Cortex of kidney (tissue), 1 donor: ENCODE measurements around the gene IL24.

Source experiments
- DNase-seq: peaks from one replicate; lab custom pipeline; 2025; lab: John Stamatoyannopoulos, UW

Gene IL24

DNA sequence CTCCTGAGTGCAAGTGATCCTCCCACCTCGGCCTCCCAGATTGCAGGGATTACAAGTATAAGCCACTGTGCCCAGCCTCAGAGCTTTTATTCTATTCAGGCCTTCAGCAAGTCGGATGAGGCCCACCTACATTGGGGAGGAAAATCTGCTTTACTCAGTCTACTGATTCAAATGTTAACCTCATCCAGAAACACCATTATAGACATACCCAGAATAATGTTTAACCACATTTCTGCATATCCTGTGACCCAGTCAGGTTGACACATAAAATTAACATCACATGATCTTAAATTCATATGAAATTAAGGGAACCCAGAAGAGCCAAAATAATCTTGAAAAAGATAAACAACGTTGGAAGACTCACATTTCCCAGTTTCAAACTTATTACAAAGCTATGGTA, 16.9 kb upstream of the IL24 start:
- no peak for DNase-seq

DNA sequence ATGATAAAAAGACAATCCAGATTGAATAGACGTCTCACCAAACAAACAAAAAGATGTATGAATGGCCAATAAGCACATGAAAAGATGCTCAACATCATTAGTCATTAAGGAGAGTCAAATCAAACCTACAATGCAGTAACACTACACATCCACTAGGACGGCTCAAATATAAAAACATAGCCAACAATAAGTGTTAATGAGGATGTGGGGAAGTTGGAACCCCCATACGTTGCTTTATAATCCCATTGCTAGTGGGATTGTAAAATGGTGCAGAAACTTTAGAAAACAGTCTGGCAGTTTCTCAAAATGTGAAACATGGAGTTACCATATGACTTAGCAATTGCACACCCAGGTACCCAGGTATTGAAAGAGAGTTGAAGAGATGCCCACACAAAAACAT, 14.7 kb upstream of the IL24 start:
- DNase-seq = no peak

DNA sequence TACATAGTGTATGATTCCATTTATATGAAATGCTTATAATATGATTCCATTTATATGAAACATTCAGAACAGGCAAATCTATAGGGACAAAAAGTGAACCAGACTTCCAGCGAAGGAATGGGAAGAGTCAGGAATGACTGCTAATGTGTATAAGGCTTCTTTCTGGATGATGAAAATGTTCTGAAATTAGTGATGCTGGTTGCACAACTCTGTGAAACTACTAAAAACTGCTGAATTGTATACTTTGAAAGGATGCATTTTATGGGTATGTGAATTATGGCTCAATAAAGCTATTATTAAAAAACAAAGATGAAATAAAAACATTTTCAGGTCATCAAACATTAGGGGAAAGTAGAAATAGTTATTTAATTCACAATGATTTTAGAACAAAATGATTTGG, 14.1 kb upstream of the IL24 start:
- no peak for DNase-seq

DNA sequence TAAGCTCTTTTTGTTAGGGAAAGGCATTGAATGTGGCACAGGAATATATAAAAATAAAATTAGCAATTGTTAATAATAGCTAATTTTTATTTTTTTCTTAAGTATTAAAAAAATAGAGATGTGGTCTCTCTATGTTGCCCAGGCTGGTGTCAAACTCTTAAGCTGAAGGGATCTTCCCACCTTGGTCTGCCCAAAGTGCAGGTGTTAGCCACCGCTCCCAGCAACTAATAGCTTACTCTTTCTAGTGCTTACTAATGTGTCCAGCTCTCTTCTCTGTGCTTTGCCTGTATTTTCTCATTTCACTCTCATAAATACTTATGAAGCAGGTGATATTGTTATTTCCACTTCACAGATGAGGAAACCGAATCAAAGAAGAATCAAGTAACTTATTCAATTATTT, 13.4 kb upstream of the IL24 start:
- no peak for DNase-seq

DNA sequence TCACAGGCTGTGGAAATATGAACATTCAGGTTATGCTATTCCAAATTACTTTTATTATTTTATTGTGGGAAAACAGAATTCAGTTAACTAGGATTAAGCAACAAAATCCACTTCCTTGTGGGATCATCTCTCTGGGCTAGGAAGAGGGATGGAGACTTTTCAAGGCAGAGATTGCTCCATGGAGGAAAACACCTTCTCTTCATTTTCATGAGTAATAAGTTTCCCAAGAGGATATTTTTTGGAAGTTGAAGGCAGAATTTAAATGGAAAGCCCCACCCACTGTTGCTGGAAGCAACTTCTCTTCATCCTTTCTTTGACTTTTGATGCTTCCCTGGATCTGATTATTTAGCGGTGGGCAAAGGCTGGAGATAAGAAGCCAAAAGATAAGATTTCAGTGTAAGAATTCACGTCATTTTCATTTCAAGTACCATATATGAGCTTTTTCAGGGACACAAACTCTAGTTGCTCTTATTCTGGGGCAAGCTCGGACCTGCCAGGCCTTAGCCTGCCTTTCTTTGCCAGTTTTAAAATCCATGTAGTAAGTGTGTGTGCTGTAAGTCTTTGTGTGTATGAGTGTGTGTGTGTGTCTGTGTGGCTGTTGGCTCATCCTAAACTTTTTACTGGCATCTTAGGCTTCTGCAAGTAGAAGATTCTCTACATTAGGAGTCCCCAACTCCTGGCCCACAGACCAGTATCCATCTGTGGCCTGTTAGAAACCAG, 11.7 kb upstream of the IL24 start:
- no peak for DNase-seq

DNA sequence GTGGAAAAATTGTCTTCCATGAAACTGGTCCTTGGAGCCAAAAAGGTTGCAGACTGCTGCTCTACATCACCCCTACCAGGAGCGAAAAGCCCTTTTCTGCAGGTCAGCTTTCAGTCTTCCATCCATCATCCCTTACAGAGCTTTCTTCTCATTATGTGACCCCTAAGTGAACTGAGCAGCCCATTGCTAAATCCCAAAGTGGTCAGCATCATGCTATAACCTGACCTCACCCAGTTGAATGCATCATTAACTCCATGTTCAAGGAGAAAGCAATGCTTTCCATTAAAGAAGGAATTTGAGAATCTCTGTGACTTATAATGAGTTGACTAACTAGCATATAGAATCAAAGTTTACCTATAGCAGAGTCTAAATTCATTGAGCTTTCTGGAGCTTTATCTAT, 10.4 kb upstream of the IL24 start:
- DNase-seq = no peak

DNA sequence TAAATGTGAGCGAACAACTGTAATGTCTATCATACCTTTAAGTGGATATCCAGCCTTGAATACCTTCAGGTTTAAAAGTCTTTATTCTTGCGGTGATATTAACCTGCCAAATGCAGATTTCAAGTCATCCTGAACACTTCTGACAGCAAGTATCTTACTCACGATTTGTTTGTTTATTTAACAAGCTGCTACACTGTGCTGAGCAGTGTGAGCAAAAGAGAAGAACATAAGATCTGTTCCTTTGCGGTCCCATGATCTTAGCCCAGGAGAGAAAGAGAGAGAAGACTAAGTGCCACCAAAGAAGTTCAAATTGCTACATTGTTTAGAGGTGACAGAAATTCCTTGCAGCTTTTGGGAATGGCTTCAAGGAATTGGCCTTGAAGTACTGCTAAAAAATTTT, 9.5 kb upstream of the IL24 start:
- no peak for DNase-seq

DNA sequence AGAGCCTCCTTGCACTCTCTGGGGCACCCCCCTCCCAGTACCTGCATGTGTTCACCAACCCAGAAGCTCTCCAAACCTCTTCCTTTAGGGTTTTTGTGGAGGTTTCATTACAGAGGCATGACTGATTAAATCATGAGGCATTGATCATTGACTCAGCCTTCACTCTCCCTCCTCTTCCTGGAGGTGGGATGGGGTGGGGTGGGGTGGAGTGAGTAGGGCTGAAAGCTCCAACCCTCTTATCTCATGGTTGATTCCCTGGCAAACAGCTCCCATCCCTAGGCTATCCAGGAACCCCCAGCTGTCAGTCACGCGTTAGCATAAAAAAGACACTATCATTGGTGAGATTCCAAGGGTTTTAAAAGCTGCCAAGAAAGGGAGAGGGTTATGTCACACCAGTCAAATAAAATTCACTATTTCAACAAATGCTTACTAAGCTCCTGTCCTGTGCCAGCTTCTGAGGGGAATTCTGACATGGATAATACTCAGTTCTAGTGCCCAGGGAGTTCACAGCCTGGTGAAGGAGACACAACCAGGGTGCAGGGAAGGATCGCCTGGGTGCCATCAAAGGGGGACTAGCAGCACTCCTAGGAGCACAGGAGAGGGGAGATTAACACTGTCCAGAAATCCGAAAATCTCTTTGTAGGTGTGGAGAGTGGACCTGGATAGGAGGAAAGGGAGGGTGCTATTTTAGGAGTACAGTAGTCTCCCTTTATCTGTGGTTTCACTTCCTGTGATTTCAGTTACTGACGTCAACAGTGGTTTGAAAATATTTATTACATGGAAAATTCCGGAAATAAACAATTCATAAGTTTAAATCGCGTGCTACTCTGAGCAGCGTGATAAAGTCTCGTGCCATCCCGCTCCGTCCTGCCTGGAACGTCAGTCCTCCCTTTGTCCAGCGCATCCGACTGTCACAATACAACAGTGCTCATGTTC, 6.8 kb upstream of the IL24 start:
- no peak for DNase-seq

DNA sequence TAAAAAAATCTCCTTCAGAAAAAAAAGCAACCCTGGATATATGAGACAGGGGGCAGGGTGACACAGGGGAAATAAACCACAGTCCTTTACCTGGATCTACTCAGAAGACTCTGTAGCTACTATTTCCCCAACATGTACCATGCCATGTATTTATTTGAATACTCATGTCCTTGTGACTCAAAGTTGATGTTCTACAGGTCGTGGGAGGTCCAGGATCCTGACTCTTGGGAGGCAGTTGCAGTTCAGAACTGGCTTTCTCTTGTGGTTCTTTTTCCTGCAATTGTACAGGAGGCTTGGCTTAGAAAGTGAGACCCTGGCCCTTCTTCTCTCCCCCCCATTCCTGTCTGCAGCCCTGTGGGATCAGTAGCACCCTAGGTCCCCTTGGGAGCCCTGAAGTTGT, 5.8 kb upstream of the IL24 start:
- DNase-seq = no peak

DNA sequence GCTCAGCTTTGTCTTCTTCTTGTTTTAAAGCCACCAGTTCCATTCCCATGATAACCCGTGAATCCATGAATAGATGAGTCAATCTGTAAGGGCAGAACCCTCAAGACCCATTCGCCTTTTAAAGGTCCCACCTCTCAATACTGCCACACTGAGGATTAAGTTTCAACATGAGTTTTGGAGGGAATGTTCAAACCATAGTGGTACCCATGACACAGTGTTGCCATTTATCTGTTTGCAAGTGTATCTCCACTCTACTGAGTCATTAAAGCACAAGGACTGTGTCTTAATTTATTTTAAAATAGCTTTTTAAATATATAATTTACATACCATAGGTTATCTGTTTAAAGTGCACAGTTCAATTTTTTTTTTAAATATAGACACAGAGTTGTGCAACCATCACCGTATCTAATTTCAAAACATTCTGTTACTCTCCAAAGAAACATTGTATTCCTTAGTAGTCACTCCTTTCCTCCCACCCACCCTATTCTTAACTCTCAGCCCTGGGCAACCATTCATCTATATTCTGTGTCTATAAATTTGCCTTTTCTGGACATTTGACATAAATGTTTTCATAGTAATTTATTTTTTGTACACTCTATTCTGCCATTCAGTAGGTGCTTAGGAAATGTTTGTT, 4.8 kb upstream of the IL24 start:
- no peak for DNase-seq

DNA sequence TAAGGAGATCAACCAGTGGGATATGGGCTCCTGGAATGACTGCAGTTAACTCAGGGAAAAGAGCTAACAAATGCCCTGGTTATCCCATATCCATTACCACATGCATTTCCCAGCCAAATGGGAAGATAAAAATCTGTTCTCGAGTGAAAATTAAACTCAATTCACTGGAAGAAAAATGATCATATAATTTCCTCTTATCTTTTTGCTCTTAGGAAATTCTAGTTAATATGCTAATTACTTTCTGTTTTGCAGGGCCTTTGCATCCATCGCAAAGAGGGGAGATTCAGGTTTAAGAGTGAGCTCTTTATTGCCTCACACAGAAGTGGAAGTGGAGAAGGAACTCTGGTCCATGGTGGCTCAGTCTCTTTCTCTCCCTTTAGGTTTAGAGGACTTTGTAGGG, 3.9 kb upstream of the IL24 start:
- DNase-seq = no peak

DNA sequence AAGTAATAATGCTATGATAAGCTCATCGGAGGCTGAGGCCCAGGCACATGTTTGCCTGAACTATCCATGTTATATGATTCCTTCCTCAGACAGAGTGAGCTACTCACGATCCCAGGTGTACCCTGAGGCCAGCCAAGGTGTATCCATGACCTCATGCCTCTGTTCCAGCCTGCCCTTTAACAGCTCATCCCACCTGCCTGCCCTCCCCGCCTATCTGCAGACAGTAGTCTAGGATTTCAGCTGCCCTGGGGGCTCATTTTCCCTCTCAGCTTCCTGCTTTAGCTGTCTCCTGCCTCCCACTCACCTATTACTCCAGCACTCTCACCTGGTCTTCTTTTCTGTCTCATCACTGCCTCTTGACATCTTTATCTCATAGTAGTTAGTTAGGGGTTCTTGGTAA, 1.9 kb upstream of the IL24 start:
- no peak for DNase-seq

DNA sequence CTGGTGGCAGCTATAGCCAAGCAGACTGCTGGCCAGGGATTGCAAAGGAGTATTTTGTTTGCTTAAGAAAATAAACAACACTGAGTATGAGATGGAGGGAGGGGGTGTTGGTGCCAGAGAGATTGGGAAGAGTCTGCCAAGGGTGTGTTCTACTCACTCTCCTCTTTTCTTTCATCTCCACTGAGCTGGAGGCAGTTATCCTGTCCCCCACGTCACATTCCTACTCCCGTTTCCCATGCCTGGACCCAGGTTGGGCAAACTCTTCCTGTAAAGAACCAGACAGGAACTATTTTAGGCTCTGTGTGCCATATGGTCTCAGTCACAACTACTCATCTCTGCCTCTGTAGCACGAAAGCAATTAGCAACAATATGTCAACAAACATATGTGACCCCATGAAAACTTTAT, 1.4 kb upstream of the IL24 start:
- no peak for DNase-seq

DNA sequence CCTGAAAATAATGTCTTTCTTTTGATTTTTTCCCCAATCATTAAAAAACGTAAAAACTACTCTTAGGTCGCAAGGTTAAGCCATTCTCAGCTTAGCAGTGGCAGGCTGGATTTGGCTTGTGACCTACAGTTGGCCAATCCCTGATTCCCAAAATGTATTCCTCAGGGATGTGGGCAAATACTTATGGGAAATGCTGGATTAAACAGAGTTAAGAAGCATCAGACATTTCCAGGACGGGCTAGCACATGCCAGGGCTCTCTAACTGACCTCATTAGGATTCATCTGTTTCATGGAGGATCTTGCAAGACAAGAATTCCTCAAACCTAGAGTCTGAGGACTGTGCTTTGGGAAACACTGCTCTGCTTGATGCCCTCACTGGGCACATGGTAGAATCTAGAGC, 982 bp upstream of the IL24 start:
- no peak for DNase-seq

DNA sequence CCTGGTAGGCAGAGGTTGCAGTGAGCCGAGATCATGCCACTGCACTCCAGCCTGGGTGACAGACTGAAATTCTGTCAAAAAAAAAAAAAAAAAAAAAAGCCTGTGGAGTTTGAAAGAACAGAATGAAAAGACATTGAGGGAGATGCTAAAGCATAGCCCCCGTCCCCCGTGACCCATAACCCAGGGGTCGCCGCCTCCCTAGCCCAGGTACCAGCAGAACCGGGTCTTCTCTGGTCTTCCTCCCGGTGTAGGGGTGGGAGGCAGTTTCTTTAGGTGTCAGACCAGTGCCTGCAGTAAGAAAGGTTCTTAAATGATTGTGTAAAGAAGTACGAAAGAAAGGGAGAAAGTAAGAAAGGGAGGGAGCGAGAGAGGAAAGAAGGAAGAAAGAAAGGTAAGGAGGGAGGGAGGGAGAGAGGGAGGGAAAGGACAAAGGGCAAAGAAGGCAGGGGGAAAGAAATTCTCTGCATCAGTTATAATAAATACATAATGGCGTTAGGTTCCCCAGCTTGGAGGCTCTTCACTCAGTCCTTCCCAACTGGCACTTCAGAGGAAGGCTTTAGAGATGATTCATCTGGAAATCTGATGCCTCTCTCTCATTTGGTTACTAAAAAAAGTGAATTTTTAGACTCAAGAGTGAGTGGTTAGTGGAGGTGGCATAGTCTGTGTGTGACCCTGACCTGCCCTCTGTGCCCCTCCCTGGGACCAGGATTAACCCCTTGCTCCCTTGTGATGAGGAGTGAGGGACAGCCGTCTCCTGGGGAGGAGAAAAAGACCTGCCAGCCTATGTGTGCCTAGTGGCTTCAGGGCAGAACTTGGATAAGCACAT, 1.1 kb downstream of the IL24 start:
- DNase-seq = no peak

DNA sequence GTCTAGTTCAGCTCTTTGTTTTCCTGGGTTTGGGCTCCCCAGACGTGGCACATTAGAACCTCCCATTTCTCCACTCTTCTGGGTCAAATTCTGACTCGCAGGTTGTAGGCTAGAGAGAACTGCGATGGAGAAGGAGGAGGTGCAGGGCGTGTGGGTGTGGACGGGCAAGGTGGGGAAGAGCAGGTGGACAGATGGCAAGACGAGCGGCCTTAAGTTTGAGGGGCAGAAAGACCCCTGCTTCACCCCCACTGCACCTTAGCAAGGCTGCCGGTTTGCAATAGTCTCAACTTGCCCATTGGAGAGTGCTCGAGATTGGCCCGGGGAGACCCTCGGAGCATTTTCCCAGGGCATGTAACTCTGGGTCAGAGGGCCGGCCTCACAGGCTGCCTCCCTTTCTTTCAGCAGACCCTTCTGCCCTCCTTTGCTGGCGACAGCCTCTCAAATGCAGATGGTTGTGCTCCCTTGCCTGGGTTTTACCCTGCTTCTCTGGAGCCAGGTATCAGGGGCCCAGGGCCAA, 1.7 kb downstream of the IL24 start:
- DNase-seq = no peak

DNA sequence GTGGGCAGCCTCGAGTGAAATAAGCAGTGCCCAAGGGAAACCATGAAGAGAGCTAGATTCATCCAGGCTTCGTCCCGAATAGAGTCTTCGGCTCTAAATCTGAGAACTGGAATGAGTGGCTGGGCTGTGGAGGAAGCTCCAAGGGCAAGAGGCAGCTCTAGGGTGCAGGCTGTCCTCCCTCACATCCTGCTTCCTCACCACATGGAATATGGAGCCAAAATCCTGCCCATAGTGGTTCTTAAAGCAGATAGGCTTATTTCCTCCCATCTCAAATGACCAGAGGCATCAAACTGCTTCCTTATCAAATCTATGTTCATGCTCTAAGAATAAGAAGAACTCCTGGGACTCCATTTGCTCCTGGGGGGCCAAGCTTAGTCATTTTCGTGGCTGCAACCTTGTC, 2.5 kb downstream of the IL24 start:
- no peak for DNase-seq

DNA sequence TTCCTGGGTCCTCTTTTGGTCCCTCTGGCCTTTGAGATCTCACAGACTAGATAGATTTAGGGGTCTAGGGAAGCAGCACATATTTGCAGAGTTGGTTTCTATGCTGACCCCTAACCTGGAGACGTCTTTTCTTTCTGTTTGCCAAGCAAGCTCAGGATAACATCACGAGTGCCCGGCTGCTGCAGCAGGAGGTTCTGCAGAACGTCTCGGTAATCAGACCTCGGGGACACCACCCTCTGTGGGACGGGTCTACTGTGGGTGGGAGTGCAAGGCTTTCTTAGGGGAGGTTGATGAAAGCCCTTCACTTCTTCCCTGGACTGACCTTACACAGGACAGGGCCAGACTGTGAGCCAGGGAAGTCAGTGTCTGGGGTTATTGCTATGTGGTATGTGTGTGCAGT, 2.9 kb downstream of the IL24 start:
- DNase-seq = no peak

DNA sequence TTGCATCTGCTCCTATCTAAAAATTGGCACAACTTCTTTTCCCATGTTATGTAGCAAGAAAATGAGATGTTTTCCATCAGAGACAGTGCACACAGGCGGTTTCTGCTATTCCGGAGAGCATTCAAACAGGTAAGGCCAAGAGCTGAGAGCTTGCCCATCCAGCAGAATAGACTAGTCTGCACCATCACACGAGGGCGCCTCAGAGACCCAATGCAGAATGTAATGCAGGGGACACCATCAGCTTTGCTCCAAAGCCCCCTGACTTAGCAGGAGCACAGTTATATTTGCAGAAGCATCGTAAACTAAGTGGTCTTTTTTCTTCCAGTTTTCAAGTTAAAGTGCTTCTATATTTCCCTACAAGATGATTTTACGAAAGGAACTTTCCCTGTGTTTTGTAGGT, 4.7 kb downstream of the IL24 start:
- DNase-seq = no peak

DNA sequence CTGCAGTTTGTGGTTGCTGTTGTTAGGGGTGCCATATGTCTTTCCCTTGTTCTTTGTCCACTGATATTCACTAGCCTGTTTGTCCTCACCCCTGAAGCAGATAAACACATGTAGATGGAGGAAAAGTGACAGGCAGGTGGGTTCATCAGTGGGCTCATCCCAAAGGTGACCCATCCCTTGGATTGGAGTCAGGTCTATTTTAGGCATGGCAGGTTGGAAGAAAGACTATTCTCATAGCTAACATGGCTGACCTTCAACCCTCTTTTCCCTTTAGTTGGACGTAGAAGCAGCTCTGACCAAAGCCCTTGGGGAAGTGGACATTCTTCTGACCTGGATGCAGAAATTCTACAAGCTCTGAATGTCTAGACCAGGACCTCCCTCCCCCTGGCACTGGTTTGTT, 5.5 kb downstream of the IL24 start:
- no peak for DNase-seq

DNA sequence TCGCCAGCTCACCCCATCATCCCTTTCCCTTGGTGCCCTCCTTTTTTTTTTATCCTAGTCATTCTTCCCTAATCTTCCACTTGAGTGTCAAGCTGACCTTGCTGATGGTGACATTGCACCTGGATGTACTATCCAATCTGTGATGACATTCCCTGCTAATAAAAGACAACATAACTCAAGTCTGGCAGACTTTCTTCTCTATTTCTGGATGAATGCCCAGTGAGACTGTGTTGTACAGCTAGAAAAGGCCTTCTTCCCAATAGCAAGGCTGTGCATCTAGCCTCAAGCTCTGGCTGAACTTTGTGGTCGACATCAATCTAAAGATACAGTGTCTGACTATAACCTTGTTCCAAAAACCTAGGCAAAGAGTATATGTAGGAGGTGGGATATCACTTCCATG, 6.4 kb downstream of the IL24 start:
- no peak for DNase-seq
